Limb (tissue), 2 donors: ENCODE data around the gene HIVEP3.

ENCODE experiments used
- DNase-seq, 2 donors: peaks; one replicate each; pipeline ENCODE4 v3.0.0-alpha.2; 2016; ENCODE audit errors: extremely low spot score in 2 of 2

HIVEP3 gene

DNA sequence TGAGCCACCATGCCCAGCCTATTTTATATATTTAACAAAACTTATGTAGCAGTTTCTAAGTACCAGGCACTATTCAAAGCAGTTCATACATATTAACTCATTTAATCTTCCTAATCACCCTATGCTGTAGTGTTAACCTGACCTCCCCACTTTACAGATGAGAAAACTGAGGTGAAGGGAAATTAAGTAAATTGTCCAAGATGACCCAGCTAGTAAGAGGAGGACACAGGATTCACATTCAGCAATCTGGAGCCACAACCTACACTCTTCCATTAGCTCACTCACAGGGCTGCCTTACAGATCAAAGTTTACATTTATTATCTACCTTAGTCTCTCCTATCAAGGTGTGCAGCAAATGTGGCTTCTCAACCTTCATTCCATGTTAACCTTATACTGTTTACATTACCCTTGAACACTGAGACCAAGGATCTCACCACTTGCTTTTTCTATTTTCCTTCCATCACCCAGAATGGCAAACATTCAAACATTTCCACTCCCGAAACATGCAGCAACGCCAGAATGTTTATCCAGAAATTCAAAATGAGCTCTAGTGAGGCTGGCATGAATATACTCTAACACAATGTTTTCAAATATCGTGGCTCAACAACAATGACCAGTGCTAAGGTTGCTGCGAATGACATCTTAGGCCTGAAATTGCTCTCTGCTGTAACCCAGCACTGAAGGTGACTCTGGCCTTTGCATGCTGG is 24.5 kb downstream of the HIVEP3 start:
- DNase-seq = no peak

DNA sequence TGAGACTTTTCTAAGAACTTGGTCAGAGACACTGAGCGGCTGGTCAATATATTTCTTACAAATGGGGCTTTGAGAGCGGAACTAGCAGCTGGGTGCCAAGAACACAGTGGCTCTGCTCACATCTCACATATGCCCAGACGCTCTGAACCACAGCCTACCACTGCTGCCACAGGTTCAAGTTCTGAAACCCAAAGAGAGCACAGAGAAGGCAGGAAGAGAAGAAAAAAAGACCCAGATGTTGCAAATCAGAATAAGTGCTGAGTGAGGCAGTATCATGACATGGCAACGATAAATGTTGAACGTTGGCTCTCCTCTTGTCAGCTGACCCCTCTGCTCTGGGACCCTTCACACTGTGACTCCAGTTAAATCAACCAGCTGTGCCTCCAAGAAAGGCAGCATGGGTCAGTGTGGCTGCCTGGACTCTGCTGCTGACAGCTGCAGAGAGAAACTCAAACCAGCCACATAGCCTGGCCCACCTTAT is 26.4 kb downstream of the HIVEP3 start:
- no peak for DNase-seq

DNA sequence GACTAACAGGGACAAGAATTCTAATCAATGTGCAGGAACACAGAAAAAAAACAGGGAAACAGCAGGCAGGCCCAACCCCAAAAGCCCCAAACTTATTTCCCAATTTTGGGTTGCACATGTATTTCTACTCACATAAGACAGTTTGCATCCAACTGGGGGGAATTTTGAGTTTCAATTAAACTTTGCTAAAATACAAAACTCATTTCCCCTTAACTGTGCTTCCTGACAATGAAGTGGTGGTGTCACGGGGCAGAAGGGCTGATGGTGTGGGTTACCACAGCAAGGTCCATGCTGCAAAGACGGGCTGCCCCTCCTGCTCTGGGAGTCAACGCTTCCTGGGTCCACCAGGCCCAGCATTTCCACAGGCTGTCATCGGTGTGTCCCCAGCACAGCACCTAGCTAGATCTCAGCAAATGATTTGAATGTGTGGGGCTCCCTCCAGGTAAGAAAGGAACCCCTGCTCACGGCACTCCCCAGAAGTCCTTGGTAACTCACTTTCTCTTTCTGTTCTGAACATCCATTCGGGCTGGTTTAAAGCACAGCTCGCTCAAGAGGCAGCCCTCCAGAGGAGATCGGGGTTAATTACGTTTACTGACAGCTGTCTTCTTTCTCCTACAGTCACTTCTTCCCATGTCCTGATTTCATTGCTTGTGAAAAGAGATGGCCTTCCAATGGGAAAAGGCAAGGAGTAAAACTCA is 27.4 kb downstream of the HIVEP3 start:
- DNase-seq = no peak

DNA sequence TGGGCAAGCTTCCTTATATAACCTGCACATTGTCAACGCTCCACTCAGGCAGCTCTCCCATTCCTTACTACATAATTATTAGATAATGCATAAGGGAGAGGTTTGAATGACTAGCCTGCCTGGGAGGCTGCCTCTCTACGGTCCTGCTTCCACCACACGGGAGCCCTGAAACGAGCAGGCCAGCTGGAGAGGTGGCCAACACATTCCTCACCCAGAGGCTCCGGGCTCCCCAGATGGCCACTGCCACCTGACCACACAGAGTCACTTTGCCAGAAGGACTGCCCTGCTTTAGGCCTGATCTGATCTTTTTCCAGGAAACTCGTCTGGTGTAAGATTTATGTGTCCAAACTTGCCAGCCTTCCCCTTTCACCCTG is 27.9 kb downstream of the HIVEP3 start:
- DNase-seq = no peak

DNA sequence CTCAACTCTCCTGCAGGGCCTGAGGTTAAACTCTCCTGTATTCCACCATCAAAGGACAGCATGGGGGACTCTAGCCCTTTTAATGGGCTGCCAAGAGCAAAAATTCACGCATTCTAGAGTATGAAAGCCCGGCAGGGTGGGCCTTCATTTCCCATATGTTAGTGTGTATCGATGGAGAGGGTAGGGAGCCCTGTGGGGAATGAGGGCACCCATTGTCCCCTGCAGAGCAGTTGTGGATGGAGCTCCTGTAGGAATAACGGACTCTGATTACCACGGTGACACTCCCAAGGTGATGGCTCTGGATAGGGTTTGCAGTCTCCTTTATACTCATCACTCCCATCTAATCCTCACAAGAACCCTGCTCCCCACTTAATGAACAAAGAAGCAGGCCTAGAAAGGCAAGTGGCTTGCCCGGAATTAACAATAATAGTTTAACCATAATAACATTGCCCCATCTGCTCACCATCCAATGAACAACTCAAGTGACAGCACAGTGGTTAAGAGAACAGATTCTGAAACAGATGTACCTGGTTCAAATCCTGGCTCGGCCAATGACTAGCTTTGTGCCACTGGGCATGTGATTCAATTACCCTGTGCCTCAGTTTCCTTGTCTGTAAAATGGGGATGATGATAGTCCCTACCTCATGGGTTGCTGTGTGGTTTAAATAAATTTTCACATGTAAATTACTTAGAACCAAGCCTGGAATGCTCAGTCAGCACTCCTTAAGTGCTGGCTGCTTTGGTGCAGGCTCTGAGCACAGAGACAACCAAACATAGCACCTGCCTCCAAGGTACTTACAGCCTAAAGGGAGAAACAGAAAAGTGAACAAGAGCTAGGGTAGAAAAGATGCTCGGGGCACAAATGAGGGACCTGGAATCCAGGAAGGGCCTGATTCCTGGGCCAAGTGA is 29.0 kb downstream of the HIVEP3 start:
- DNase-seq = no peak

DNA sequence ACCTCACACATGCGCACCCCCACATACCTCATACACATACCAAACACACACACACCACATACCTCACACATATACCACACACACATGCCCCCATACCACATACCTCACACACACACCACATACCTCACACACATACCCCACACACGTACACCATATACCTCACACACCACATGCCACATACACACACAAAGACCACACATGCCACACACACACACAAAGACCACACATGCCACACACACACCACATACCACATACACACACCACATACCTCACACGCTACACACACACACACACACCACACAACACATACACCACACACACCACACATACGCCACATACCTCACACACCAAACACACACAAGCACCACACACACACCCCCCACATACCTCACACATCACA is 30.0 kb downstream of the HIVEP3 start:
- DNase-seq = no peak

DNA sequence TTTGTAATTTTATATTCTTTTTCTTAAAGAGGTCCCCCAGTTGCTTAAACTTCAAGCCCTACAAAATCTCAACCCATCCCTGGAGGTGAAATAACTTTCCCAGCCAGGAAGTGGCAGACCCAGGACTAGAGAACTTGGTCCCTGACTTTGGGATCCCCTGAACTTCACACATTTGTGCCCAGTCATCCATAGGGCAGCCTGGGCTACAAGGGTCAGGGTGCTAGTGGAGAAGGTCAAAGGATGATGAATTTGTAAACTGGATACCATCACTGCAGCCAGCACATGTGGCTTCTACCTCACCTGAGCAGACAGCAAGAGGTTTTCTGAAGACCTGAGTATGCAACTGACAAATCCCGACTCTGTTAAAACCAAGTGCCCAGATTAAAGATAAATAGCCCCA is 31.4 kb downstream of the HIVEP3 start:
- DNase-seq = no peak

DNA sequence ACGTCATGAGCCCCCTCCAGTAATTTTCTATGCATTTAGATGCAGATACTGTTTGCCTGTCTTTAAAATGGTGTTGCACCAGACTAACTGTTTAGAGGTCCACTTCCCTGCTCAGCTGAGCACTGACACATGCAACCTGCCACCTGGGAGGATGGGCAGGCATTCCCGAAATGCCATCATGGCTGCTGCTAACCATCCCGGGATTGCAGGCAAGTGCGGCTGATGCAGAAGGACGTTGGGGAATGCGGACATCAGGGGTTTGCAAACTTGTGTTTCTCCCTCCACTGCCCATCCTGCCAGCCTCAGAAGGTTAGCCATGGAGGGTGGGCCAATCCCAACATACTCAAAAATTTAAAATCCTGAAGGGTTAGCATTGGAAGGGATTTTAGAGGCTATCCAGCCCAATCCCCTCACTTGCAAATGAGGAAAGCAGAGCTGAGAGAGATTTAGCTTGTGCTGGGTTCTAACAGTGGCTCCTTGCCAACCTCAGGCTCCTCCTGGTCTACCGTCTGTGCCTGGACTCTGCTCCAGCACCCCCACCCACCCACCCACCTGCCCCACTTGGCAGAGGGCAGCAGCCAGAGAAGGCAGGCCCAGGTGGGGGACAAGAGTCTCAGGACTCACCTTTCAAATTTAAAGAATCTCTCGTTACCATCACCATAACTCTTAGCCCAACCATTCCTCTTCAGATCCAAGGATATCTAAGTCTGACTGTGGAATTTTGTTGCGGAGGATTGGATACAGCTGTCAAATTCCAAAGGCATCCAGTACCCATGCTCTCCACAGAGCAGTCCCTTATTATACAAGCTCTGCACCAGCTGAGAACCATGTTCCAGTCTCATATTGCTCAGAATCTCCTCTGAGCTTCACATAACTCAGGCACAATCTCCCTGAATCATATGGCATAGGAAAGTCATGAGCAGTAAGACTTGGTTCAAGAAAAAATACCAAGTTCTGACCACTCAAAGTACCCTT is 34.2 kb downstream of the HIVEP3 start:
- DNase-seq = peak in 1 of 2 donors; percentile 34

DNA sequence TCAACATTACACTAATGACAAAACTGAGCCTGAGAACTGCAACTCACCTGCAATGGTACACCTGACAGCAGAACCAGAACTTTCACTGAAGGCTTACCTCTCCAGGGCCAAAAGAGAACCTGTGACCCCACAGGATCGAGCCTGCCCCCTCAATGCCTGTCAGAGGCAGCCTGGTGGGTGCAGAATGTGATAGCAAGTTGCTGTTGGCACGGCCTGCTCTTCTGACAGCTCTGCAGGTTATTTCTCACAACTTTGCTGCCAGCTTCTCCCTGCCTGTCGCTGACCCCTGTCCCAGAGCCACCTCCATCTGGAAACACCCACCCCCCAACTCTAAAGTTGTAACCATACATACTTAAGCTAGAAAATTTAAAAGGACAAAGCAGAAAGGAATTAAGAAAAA is 35.2 kb downstream of the HIVEP3 start:
- no peak for DNase-seq

DNA sequence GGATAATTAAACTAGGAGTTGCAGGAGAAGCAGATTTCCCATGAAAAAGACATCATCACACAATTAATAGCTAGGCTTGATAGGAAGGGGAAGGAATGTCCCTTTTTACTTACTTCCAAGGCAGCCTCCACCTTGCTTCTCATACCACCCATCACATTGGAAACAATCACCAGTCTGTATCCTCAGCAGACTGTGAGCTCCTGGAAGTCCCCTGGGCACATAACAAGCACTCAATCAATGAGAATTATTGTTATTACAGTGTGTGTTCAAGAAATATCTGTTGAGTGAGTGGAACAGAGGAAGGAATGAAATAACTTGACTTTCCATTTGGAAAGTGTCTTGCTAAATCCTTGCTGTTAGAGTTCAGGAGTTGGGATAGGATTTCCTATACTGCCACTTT is 36.2 kb downstream of the HIVEP3 start:
- DNase-seq = no peak

DNA sequence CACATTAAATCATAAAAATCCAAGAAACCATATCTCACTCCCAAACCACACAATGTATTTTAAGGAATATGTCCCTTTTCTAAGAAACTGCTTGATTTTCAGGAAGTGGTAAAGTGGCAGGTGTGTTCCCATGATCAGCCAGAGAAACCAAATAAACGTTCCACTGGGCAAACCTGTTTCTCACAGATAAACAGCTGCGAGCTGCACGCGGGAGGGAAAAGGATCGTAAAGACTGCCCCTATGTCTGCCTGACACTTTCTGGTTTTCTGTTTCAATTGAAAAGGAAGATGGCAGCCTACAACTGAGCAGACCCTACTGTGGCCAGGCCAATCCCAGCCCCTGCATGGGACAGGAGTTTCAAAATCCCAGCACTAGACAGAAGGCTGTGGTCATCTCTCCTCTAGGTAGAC is 36.6 kb downstream of the HIVEP3 start:
- no peak for DNase-seq

DNA sequence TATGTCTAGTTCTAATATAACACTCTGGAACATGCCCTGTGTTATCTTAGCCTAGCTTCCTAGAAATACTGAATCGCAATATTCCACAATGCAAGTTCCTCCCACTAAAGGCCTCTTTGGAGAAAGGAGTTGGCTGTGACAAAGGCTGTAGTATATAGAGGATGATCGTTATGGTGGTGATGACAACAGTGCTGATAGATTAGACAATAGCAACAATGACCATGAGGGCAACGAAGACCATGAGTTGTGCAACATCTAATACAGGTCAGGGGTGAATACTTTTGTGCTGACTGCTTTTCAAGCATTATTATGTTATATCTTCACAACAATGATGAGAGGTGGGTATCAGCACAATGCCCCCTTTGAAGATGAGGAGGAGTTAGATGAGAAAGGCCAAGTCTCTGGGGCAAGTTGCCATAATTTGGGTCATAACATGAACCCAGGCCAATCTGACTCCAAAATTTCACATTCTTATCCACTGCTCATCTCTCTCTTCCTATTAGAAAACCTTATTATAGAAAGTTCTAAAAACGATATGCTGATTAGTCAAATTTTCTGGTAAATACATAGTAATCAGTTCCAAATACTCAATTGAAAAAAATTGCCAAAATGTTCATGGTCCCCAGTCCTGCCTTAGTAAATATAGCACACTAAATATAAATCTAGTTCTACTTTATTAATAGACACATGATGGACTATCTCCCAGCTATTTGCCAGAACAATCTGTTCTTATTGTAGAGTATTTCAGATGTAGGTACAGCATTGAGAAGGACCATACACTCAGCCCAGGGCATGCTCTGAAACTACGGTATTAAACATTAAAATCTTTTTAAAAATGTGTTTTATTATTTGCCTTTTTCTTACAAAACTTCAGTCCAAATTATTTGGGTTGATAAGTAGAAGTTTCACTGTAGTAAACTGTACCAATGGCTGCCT is 37.5 kb downstream of the HIVEP3 start:
- no peak for DNase-seq

DNA sequence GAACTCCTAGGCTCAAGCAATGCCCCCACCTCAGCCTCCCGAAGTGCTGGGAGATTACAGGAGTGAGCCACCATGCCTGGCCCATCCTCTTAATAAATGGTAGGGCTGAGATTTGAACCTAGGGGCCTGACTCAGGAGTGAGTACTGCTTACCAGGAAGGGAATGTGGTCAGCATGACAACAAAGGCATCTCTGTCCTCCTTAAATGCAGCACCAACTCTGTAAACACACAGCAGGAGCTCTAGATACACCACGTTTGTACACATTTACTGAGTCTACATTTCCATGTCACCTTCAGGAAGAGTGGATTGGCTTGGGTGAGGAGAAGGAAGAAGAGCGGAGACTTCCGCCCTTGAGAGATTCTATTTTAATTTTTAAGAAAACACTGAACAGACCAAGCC is 38.5 kb downstream of the HIVEP3 start:
- no peak for DNase-seq

DNA sequence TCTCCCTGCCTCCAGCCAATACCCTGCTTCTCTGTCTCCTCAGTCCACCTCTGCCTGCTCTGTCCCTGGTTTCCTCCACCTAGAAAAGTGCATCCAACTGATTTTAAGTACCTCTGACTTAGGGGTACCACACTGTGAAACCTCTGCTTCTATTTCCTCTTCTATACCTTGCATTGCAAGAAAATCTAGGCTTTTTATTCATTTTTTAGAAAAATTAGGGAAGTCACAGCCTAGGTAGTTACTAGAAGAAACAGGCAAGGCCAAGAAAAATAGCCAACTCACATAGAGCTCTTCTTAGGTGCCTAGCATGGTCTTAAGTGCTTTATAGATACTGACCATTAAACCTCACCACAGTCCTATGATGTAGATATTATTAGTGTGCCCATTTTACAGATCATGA is 39.1 kb downstream of the HIVEP3 start:
- no peak for DNase-seq

DNA sequence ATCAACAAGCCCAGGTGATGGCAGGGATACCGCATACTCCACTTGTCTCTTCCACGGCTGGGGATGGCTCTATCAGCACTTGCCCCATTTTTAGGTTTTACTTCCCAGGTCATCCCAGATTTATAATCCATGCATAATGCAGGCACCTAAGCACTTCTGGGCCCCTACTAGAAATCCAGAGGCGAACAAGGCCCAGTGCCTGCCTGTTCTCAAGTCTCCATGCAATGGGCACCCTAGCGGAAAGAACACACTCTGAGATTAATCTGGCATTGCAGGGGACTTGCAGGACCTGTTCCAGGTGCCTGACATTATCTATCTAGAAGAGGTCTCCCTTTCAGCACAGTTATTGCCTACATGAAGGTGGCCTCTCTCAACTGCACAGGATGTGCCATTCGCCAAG is 39.8 kb downstream of the HIVEP3 start:
- no peak for DNase-seq

DNA sequence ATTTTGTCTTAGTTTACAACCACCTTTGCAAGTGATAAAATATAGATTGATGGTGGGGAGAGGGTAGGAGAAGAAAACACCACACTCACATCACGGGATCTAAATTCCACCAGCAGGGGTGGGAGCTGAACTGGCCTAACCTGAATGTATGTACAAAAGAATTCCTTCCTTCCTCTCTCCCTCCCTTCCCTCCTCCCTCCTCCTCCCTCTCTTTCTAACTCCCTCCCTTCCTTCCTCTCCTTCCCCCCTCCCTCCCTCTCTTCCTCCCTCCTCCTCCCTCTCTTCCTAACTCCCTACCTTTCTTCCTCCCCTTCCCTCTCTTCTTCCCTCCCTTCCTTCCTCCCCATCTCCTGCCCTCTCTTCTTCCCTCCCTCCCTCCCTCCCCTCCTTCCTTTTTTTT is 40.2 kb downstream of the HIVEP3 start:
- DNase-seq = no peak

DNA sequence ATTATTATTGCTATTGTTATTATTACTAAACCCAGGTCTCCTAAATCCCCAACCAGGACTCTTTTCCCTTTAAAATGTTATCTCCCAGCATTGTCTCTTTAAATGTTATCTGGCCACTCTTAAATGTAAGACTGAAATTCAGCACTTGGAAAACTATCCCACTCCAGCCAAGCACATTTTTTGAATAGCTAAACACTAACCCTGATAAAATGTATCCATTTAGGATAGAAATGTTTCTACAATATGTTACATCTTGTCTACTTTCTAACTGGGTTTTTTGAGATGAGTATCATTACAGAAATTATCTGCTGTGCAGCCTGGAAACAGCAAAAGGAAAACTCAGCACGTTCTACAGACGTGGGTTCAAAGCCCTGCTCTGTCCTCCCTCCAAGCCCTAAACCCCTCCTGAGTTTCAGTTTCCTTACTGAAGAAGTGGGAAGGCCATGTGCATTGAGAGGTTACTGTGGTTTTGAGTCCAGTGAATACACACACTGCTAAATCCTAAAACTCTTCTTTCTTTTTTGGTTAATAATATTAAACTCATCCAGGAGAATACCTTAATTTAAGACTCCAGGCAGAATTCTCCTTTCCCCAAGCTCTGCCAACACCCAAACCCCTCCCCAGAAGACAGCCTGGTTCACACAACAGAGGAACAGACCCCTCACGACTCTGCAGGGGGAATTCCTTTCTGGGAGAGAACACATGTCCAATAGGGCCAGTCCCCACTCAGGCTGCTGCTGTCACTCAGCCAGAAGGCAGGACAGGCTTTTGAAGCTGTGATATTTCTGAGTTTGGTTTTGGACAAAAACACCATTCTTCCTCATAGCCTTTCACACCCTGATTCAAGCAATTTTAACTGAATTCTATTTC is 41.9 kb downstream of the HIVEP3 start:
- DNase-seq = peak in 1 of 2 donors; percentile 46

DNA sequence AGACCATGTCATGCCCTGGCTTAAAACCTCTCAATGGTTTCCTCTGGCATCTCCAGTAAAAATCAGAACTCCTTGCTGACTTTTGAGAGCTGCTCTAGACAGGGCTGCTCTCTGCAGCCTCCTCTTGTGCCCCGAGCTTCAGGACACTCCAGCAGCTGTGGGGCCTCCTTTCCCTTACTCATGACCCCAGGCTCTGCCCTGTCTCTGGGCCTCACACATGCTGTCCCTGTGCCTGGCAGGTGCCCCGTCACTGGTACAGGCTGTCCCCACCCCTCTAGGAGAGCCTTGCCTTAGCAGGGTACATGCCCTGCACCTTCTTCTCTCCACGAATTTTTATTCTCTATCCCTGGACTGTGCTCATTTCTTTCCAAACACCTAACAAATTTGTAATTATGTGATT is 43.2 kb downstream of the HIVEP3 start:
- no peak for DNase-seq

DNA sequence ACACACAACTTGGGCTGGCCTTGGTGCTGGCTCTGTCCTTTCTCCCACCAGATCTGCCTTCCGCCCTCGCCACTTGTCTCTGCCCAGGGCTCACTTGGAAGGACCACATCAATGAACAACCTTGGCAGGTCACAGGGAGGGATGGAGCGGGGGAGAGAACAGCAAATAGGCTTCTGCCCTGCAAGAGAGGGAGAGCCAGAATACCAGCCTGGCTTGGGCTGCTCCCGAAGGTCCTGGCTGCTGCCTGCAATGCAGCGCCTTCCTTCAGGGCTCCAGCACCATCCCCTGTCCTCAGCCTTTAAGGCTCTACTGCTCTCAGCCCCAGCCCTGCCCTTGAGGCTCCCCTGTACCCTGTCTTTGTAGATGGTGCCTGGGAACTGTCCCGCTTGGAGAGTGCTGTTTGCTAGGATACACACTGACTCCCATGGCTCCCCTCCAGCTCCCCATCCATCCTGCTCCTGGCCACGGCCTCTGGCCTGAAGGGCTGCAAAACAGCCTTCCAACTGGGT is 43.8 kb downstream of the HIVEP3 start:
- DNase-seq = no peak
